Aorta (tissue), 5 donors: ENCODE data around the gene DNM1L. TPM values are rescaled to one million over a fixed set of nuclear protein-coding genes. Genes with fewer than 3 reads are reported as not detected.

Source experiments
- ATAC-seq: fragments of 200-7000 bp; cut with Tn5 transposase; one replicate; pipeline ENCODE4 v1.9.1; 2022; ENCODE audit warnings: moderate library complexity; ENCODE audit not compliant: low FRiP score
- DNase-seq, 2 donors: peaks; one replicate each; pipeline ENCODE4 v3.0.0-alpha.2; 2020
- H3K27ac ChIP-seq, 2 donors: one replicate each; pipeline ENCODE4 v1.5.1; 2013; ENCODE audit warnings: low read length in 2 of 2, mild to moderate bottlenecking in 2 of 2, moderate library complexity in 2 of 2, control low read depth in 1 of 2, inconsistent platforms in 1 of 2, low read depth in 1 of 2
- H3K27me3 ChIP-seq, 2 donors: one replicate each; pipeline ENCODE4 v1.6.1; 2013; ENCODE audit warnings: control low read depth in 1 of 2, low read length in 1 of 2, mild to moderate bottlenecking in 1 of 2, moderate library complexity in 1 of 2; ENCODE audit not compliant: insufficient read depth in 2 of 2, control insufficient read depth in 1 of 2
- H3K36me3 ChIP-seq, 2 donors: one replicate each; pipeline ENCODE4 v1.6.1; 2013; ENCODE audit warnings: control low read depth in 1 of 2, low read length in 1 of 2, mild to moderate bottlenecking in 1 of 2; ENCODE audit not compliant: insufficient read depth in 2 of 2, control insufficient read depth in 1 of 2
- H3K4me1 ChIP-seq, 2 donors: one replicate each; pipeline ENCODE4 v1.6.1; 2013; ENCODE audit warnings: low read length in 2 of 2, control low read depth in 1 of 2, mild to moderate bottlenecking in 1 of 2, moderate library complexity in 1 of 2; ENCODE audit not compliant: insufficient read depth in 2 of 2, control insufficient read depth in 1 of 2
- H3K4me3 ChIP-seq, 2 donors: one replicate each; pipeline ENCODE4 v1.5.1; 2013; ENCODE audit warnings: low read length in 2 of 2, control low read depth in 1 of 2, mild to moderate bottlenecking in 1 of 2
- H3K9me3 ChIP-seq: one replicate; pipeline ENCODE4 v1.6.1; 2013; ENCODE audit warnings: mild to moderate bottlenecking, low read length; ENCODE audit not compliant: control insufficient read depth
- WGBS, 2 donors: extraction: QIAGEN DNeasy Blood & Tissue Kit; methylation state at CpG; one replicate each; pipeline ENCODE4 v1.1.7; 2013; 5-methylcytosine and 5-hydroxymethylcytosine counted together
- intact Hi-C, 2 donors: fragments of 100-400 bp; cut with DNase I; formaldehyde crosslinking; loops; one replicate each; pipeline versions ENCODE4 v1.14.2 to v1.15.0; 2022
- polyA plus RNA-seq, 2 donors: library from polyadenylated mRNA; stranded (reverse); fragments of 200-250 nt; gene quantifications; one replicate each; pipeline ENCODE4 v1.2.3, GENCODE V29; 2013
- total RNA-seq, 2 donors: library from RNA; stranded (reverse); fragmentation: NEBNext Ultra II Directional; extraction: Animal tissue kit (Norgen Biotek cat#: 25700); gene quantifications; one replicate each; pipeline ENCODE4 v1.2.1, GENCODE V29; 2021
- donor health status: healthy with polysubstance abuse.
- donor health status: Bipolar disorder and iron deficiency.
- donor health status: DM: no; HTN: no; CAD: no.
- donor health status: DM: no; HTN: no; CAD: no.
- donor health status: DM: yes; HTN: yes; CAD: no.

The DNM1L gene
- total and polyA plus RNA-seq, 4 donors = 20.4 to 92.5 (median 52.8) TPM

GRCh38 chr12:32794281-32794680 is 115.2 kb downstream of the DNM1L start:
- no peaks in the 10 kb centered on the region for H3K36me3 ChIP-seq
- DNase-seq = no peak
- no peaks in the 10 kb centered on the region for H3K9me3 ChIP-seq
- ATAC-seq = no peak
- no peak overlapping the region for H3K4me3 ChIP-seq
- no peaks in the 10 kb centered on the region for H3K4me1 ChIP-seq
- 75 to 87% methylated on average over 4 of the region's 4 CpGs for WGBS, 2 donors
- H3K27ac ChIP-seq = no peak overlapping the region
- H3K27me3 ChIP-seq = no peaks in the 10 kb centered on the region
- intact Hi-C loops = no loop called here

Other genes starting within 250 kb of the DNM1L start
- gene YARS2, start 76.6 kb downstream of the DNM1L start, total RNA-seq = 10 to 100 TPM in 1 of 2 donors, 1 to 10 TPM in 1; 7.0 to 11.5 TPM
- 1 to 10 TPM; 4.1 to 5.7 TPM for gene YARS2, start 76.6 kb downstream of the DNM1L start, polyA plus RNA-seq
- 1 to 10 TPM in 1 of 2 donors, under 1 TPM in 1; 0.84 to 1.4 TPM for gene PKP2, start 217.5 kb downstream of the DNM1L start, total RNA-seq
- 1 to 10 TPM in 1 of 2 donors, under 1 TPM in 1; 0.38 to 4.4 TPM for gene PKP2, start 217.5 kb downstream of the DNM1L start, polyA plus RNA-seq